NCI-H510A treated with DMSO at 0.1 percent for 48 hours (cell line): ENCODE data around the gene ESR2.
A peak's percentile ranks its signal among the peaks of the same experiment; 100 is the strongest.

Experiments
- DNase-seq: peaks from one replicate; lab custom pipeline; 2025; lab: John Stamatoyannopoulos, UW

Gene ESR2

GRCh38 chr14:64266239-64266638, 27.9 kb downstream of the ESR2 start:
- no peak for DNase-seq

GRCh38 chr14:64265222-64265621, 28.9 kb downstream of the ESR2 start:
- DNase-seq, result no peak

- no peak for DNase-seq
Measured at GRCh38 chr14:64260418-64260817, 33.8 kb downstream of the ESR2 start.

GRCh38 chr14:64255756-64256155, 38.4 kb downstream of the ESR2 start:
- no peak for DNase-seq

DNA sequence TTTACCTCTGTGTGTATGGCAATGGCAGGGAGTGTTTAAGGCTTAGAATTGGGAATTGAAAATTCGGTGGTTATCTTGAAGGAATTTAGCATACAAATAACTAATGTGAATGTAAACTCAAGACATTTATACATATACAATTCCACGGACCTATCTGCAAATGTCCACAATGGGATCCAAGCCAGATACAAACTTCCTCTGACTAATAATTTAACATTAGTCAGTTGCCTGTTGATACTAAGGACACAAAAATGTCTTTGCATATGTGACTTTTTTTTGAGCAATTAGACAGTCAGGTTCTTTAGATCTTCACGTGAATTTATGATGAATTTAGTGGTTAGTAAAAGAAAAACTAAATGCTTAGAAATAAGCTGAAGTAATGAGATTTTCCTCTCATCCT, 40.5 kb downstream of the ESR2 start:
- no peak for DNase-seq

DNA sequence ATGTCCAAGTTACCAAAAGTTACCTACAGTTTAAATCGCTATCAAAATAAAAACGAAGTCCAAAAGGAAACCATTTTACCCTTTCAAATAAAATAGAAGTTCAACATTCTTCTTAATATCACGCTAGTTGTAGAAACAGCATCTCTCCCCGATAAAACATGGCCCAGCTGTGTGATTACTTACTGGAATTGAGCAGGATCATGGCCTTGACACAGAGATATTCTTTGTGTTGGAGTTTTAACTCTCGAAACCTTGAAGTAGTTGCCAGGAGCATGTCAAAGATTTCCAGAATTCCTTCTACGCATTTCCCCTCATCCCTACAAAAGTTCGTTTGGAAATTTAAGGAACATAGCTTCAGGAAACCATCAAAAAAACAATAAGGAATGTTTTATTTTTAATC, 44.8 kb downstream of the ESR2 start:
- no peak for DNase-seq

DNA sequence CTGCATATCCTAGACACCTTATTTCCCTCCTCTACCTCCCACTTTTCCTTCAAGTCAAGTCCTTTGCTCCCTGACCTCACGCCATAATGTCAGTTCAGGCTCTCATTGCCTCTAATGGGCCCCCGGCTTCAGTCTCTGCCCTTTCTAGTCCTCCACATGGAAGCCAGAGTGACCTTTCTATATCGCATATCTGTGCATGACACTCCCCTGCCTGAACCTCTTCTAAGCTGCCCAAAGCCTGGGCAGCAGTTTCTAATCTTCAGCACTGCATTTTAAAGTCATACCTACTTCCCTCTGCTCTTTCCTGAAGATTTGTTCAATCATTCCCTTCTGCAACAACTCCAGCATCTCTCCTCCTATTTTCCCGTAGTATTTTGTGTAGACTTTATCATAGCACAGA, 45.5 kb downstream of the ESR2 start:
- DNase-seq, result no peak

- no peak for DNase-seq
Measured at GRCh38 chr14:64247195-64247594, 47.0 kb downstream of the ESR2 start.

- DNase-seq, result no peak
Measured at GRCh38 chr14:64246688-64247087, 47.5 kb downstream of the ESR2 start.

GRCh38 chr14:64245491-64245890, 48.7 kb downstream of the ESR2 start:
- DNase-seq, result no peak

- no peak for DNase-seq
Measured at GRCh38 chr14:64244279-64244678, 49.9 kb downstream of the ESR2 start.

- DNase-seq, result no peak
Measured at GRCh38 chr14:64238631-64239030, 55.5 kb downstream of the ESR2 start.

GRCh38 chr14:64238049-64238448, 56.1 kb downstream of the ESR2 start:
- DNase-seq, result no peak

DNA sequence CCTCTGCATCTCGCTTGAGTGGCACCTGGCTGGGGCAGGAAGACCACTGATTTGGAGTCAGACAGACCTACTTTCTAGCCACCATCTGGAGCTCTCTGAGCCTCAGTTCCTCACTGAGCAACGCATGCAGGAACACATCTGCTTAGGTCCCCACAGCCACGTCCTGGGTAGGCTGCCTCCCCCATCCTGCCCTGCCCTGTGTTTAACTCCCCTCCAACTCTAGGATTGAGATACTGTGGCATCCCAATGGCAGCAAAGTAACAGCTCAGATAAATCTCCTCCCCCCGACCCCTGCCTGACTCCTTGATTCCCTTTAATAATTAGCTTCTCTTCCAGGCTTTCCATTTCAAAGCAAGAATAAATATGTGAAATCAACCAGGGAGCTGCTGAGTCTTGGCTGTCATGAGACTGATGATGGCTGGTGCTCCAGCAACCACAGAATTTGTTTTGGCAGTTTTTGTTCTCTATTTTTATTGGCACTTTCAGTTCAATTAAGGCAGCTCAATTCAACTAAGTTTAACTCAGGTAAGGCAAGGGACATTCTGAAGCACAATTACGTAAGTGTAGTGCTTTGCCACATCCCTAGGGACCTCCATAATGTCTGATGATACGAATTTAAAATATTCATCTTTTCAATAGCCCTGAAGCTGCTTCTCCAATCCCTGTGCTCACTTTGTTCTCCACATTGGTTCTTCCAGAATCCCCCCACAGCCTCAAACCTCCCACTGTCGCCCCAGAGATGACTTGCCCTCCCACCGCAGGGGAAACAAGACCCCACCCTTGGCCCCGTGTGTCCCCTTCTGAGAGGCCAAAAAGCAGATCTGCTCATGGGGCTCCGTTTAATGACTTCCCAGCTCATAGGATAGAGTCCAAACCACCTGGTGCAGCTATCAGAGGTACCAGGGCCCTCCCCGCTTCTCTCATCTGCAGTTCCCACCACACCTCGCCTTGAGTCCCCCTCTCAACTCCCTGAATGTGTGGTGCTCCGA, 58.2 kb downstream of the ESR2 start:
- DNase-seq, result no peak

DNA sequence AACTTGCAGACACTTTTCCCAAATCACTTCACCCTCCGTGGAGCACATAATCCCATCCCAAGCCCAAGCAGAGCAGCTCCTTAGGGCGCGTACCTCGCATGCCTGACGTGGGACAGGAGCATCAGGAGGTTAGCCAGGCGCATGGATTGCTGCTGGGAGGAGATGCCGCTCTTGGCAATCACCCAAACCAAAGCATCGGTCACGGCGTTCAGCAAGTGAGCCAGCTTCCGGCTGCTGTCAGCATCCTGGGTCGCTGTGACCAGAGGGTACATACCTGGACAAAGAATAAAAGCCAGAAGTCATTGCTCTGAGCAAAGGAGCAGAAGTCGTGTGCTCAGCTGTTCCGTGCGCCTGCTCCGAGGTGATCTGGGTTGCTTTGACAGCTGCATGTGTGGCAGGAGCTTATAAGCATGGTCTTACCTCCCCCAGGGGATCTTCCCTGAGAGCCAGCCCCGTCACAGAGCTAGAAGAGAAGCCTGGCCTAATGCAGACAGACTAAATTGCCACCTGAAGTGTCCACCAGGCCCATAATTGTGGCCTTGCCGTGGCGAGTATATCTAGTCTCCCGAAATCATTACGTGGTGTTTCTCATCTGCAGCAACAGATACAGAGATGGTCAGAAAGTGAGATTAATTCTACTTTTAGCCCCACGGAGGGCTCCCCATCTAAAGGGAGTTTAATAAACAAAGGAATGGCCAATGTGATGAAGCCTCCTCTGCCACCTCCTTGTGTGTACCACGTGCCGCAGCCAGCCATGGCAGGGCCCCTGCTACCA, 59.1 kb downstream of the ESR2 start:
- peak; percentile 30 for DNase-seq

DNA sequence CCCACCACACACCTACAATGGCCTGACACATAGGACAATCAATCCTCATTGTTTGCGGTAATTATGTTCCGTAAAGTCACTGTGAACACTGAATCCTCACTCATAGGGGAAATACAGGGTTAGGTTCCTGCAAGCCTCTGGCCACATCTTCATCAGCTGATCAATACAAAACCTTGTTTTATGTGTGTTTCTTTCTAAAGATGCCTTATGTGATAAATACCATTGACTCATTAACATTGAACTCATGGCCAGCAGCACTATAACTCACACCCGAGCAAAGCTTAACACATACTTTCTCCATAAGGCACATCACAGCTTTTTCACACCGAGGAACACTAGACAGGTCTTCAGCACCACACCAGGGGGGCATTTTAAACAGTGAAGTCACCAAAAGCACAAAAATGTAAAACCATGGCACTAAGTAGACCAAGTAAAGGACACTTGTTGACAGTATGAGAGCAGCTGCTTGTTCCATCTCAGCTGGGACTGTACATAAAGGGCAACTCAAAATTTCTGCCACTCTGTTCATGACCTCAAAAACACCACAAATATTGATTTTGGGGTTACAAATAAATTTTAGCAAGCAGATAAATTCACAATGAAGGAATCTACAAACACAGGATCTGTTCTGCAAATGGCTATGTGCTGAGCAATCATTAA, 60.5 kb downstream of the ESR2 start:
- no peak for DNase-seq

DNA sequence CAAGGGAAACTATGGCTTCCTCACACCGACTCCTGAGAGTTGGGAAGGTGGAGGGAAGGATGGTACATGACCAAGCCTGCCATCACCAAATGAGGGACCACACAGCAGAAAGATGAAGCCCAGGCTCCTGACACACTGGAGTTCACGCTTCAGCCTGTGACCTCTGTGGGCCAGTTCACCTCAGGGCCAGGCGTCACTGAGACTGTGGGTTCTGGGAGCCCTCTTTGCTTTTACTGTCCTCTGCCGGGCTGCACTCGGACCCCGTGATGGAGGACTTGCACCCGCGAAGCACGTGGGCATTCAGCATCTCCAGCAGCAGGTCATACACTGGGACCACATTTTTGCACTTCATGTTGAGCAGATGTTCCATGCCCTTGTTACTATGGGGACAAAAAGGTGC, 61.2 kb downstream of the ESR2 start:
- no peak for DNase-seq

GRCh38 chr14:64232095-64232838, 61.9 kb downstream of the ESR2 start:
- DNase-seq, result no peak

GRCh38 chr14:64229489-64229888, 64.7 kb downstream of the ESR2 start:
- no peak for DNase-seq

DNA sequence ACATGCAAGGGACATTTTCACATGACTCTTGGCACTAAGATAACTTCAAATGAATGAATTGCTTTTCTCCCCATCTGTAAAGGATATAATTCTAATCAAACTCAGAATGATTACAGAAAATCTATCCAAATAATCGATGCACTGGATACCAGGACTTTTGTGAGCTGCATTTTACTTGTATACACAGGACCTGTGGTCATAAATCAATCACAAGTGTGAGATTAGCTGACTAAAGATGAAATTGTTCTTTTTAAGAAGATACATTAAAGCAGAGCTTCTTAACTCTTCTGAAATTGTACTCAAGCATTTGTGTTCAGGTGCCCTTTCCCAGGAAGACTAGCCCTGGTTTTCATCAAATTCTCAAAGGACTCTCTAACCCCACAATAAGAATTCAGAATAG, 66.3 kb downstream of the ESR2 start:
- DNase-seq, result no peak

DNA sequence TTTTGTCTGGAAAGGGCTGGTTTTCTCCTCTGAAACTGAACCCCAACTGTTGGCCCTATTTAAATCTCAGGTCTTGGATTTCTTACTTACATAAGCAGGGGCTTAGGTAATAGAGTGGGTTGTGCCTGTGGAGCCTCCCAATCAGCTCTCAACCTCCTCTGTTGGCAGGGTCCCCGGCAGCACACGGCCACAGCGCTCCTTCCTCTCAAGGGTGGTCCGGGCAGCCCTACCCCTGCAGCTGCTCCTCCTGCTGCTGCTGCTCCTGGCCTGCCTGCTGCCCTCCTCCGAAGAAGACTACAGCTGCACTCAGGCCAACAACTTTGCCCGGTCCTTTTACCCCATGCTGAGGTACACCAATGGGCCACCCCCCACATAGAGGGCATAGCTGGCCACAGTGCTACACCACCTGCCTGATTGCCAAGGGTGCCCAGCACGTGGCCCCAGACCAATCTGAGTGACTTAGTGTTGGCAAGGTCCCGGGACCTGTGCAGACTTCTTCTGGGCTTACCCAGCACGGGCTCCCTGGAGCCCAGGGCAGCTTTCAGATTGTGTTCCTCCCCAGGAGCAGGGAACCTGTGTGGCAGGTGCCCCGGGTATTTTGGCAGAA, 68.9 kb downstream of the ESR2 start:
- DNase-seq, result no peak
